CD4-positive, alpha-beta T cell (primary cell): ENCODE data around the gene TSR3. TPM values are rescaled to one million over a fixed set of nuclear protein-coding genes. Genes with fewer than 3 reads are reported as not detected.
A peak's percentile ranks its signal among the peaks of the same experiment; 100 is the strongest.

ENCODE experiments used
- ATAC-seq: fragments of 200-7000 bp; cut with Tn5 transposase; one replicate; pipeline ENCODE4 v1.10.0; 2022; ENCODE audit warnings: mild to moderate bottlenecking; ENCODE audit not compliant: poor library complexity
- CTCF ChIA-PET: fragments of 350-600 bp; sonication (Branson Sonifier 250); formaldehyde crosslinking; loops from one replicate; lab custom pipeline; 2021; ENCODE audit warnings: antibody characterized with exemption, inconsistent platforms; lab: Charles Lee
- POLR2A ChIA-PET: fragments of 350-600 bp; sonication (Branson Sonifier 250); formaldehyde crosslinking; loops from one replicate; lab custom pipeline; 2021; ENCODE audit warnings: antibody characterized with exemption, inconsistent platforms; lab: Charles Lee
- DNase-seq, 14 experiments: peaks; one replicate each; pipeline ENCODE4 v3.0.0-alpha.2; 2013 to 2020; ENCODE audit warnings: mixed read lengths in 2 of 14
- H3K27ac ChIP-seq, 2 donors: one replicate each; pipeline versions ENCODE4 v1.5.1 to v1.7.0; 2013; ENCODE audit warnings: low read length in 2 of 2, low read depth in 1 of 2, mild to moderate bottlenecking in 1 of 2
- H3K27me3 ChIP-seq, 2 experiments: 1 replicate in 1 of 2; 2 replicates in 1 of 2; pipeline versions ENCODE4 v1.6.1 to v1.7.0; 2013; ENCODE audit warnings: low read length in 2 of 2, control low read depth in 1 of 2, mild to moderate bottlenecking in 1 of 2, moderate library complexity in 1 of 2; ENCODE audit not compliant: insufficient read depth in 2 of 2, control insufficient read depth in 1 of 2
- H3K36me3 ChIP-seq: one replicate; pipeline ENCODE4 v1.6.1; 2013; ENCODE audit warnings: low read length, control low read depth; ENCODE audit not compliant: insufficient read depth
- H3K4me1 ChIP-seq: one replicate; pipeline ENCODE4 v1.6.1; 2013; ENCODE audit warnings: low read length, control low read depth; ENCODE audit not compliant: insufficient read depth
- H3K4me3 ChIP-seq: one replicate; pipeline ENCODE4 v1.5.1; 2013; ENCODE audit warnings: mild to moderate bottlenecking, low read length, moderate library complexity
- H3K9me3 ChIP-seq, 2 experiments: 1 replicate in 1 of 2; 2 replicates in 1 of 2; pipeline versions ENCODE4 v1.6.1 to v1.7.0; 2013; ENCODE audit warnings: low read length in 2 of 2, mild to moderate bottlenecking in 2 of 2, control low read depth in 1 of 2, moderate library complexity in 1 of 2; ENCODE audit not compliant: control insufficient read depth in 1 of 2, insufficient read depth in 1 of 2
- H3K27ac Mint-ChIP-seq: one replicate; pipeline ENCODE4 v1.8.0; 2020; ENCODE audit warnings: mixed read lengths
- H3K27me3 Mint-ChIP-seq: one replicate; pipeline ENCODE4 v1.8.0; 2021; ENCODE audit warnings: mixed read lengths
- H3K36me3 Mint-ChIP-seq: one replicate; pipeline ENCODE4 v1.8.0; 2021; ENCODE audit warnings: low read depth, mixed read lengths
- H3K4me1 Mint-ChIP-seq: one replicate; pipeline ENCODE4 v1.8.0; 2021; ENCODE audit warnings: low read depth, mixed read lengths
- H3K4me3 Mint-ChIP-seq: one replicate; pipeline ENCODE4 v1.8.0; 2020; ENCODE audit warnings: mild to moderate bottlenecking, mixed read lengths
- H3K9me3 Mint-ChIP-seq: one replicate; pipeline ENCODE4 v1.8.0; 2020; ENCODE audit warnings: mixed read lengths
- intact Hi-C, 2 experiments: fragments of 100-400 bp; cut with DNase I in 1 of 2; cut with micrococcal nuclease in 1 of 2; formaldehyde crosslinking; loops; one replicate each; pipeline versions ENCODE4 v1.15.1 to v1.9.0; 2023 to 2025; cut with DNase I, micrococcal nuclease
- total RNA-seq, 174 experiments: library from RNA in 2 of 174; stranded (reverse) in 2 of 174; gene quantifications; one replicate each; pipeline ENCODE4 v1.2.3 and lab custom pipeline; 2021 to 2026
- TF ChIP-seq, protein P1 (sequence below): fragments of 200-600 bp; IDR thresholded peaks from one replicate; pipeline ENCODE4 v1.8.0; 2022; ENCODE audit warnings: antibody characterized with exemption, mild to moderate bottlenecking

The TSR3 gene
- total RNA-seq, 2 experiments from 2014 or later: 19.9 to 21.4 TPM

DNA sequence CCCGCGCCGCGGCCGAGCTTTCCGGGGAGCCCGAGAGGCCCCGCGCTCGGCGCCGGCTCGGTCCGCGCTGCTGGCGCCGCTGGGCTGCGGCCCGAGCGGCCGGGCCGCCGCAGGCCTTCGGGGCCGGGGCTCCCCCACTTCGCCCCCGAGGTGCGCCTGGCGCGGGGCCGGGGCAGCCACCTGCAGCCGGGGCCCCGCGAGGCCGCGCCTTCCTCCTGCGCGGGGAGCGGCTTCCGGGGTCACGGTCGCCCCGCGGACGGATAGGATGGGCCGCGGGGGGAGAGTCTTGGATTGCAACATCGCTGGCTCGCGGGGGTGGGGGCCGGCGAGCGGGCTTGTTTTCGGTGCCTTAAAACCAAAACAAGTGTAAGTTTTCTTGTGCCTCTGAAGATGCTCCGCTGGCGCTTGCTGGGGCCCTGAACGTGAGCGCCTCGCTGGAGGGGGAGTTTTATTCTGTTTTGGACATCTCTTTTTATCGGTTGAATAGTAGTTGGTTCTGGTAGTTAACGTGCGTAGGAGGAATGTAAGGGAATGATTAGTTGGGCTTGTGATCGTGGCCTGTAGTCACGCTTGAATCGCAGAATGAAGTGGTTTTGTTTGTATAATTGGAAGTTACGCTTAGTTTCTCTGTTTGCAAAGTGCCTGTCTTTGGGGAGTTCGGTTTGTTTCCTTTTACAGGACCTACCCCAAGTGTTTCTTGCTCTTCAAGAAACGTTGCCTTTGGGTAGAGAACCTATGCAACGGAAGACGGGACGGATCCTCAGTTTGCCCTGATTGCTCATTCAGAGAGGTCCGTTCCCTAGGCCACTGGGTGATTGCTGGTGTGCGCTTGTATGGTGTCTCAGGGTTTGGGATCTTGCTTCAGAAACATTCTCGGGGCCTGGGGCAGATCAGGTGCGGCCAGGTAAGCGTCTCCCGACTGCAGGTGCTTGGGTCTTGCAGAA is 41.5 kb downstream of the TSR3 start:
- Mint-ChIP-seq H3K4me3 (peak overlapping the region; percentile 94), H3K4me1 (peaks cover 34% of the 10 kb centered on the region), H3K9me3 (no peaks in the 10 kb centered on the region), H3K36me3 (peaks cover 34% of the 10 kb centered on the region), H3K27ac (peak overlapping the region; percentile 90), H3K27me3 (no peaks in the 10 kb centered on the region)
- Histone ChIP-seq H3K4me1 (peaks cover 69% of the 10 kb centered on the region), H3K36me3 (peaks cover 29% of the 10 kb centered on the region), H3K9me3 (no peaks in the 10 kb centered on the region), H3K27me3 (no peaks in the 10 kb centered on the region), H3K27ac (peak overlapping the region; percentile 19 to 60), H3K4me3 (peak overlapping the region; percentile 89)
- CTCF ChIA-PET: no interaction called here
- peak in 12 of 14 experiments; percentile 37 to 81 (median 56) for DNase-seq
- peak; percentile 17 for ATAC-seq
- TF ChIP-seq, protein P1, sequence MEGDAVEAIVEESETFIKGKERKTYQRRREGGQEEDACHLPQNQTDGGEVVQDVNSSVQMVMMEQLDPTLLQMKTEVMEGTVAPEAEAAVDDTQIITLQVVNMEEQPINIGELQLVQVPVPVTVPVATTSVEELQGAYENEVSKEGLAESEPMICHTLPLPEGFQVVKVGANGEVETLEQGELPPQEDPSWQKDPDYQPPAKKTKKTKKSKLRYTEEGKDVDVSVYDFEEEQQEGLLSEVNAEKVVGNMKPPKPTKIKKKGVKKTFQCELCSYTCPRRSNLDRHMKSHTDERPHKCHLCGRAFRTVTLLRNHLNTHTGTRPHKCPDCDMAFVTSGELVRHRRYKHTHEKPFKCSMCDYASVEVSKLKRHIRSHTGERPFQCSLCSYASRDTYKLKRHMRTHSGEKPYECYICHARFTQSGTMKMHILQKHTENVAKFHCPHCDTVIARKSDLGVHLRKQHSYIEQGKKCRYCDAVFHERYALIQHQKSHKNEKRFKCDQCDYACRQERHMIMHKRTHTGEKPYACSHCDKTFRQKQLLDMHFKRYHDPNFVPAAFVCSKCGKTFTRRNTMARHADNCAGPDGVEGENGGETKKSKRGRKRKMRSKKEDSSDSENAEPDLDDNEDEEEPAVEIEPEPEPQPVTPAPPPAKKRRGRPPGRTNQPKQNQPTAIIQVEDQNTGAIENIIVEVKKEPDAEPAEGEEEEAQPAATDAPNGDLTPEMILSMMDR: no peak
- intact Hi-C loops: loop anchor here (2.0 to 10.0 kb wide), 9 partner anchors 33 to 721 kb away; partner anchors contain the start of genes CLCN7 (in 1 of the 2), CRAMP1 (in 1 of the 2), GNPTG (in 1 of the 2) and IFT140 (in 1 of the 2)
- POLR2A ChIA-PET: interaction anchor here (0.9 to 1.8 kb wide), 18 partner anchors 8 to 1602 kb away, joined by 3 to 24 read pairs (median 5); partner anchors contain the start of genes EME2, FAHD1, GNPTG and HAGH

DNA sequence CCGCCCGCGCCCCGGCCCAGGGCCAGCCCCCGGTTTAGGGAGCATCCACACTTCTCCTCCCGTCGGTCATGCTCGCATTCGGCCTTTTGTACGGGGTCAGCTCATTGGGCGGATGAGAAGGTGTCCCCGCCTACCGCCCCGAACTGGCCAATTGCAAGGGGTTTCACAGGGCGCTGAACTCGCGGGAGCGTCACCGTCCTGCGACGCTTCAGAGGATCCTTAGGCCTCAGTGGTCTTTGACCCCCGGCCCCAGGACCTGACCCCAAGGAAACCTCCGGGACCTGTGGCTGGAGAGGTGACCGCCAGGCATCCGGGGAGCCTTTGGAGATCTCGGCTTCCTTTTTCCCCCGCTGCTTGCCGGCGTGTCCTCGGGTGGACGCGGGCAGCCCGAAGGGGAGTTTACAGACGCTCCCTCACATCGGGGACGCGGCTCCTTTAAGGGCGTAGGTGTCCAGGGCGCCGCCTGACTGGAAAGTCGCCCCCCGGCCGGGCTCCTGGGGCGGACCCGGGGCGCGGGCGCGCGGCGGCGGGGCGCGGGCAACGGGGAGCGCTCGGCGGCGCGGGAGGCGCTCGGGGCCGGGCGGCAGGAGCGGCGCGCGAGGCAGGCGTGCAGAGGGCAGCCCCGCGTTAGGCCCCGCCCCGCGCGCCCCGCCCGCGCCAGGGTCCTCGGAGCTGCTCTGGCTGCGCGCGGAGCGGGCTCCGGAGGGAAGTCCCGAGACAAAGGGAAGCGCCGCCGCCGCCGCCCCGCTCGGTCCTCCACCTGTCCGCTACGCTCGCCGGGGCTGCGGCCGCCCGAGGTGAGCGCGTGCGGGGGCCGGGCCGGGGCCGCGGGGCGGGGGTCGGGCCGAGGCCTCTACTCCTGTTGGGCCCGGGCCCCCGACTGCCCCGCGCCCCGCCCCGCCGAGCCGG is 42.4 kb downstream of the TSR3 start, which contains the start of gene UBE2I:
Gene UBE2I (plus strand): TSS at position 660 of the 909 bp plus-strand sequence. CDS start 4,395 bp downstream, outside the sequence.
- POLR2A ChIA-PET: interaction anchor here (0.7 to 1.8 kb wide), 19 partner anchors 8 to 1603 kb away, joined by 3 to 24 read pairs (median 5); partner anchors contain the start of genes EME2, FAHD1, GNPTG and HAGH
- peak; percentile 94 to 100 (median 97) for DNase-seq
- H3K4me3 ChIP-seq: peak within 1 kb of the TSS; percentile 89
- Mint-ChIP-seq H3K4me1 (peaks cover 38% of the 10 kb centered on the region), H3K27ac (peak within 1 kb of the TSS; percentile 100), H3K4me3 (peak within 1 kb of the TSS; percentile 97), H3K9me3 (no peaks in the 10 kb centered on the region), H3K27me3 (no peaks in the 10 kb centered on the region), H3K36me3 (peaks cover 26% of the 10 kb centered on the region)
- peaks cover 19% of the 10 kb centered on the region for H3K36me3 ChIP-seq
- TF ChIP-seq, protein P1: no peak
- CTCF ChIA-PET: interaction anchor here (0.7 to 0.9 kb wide), 2 partner anchors 8 to 54 kb away, joined by 3 read pairs; no protein-coding TSS in a partner anchor
- intact Hi-C loops: loop anchor here in 1 of 2 experiments (2.0 to 10.0 kb wide), 9 partner anchors 34 to 720 kb away; partner anchors contain the start of genes CLCN7, CRAMP1, GNPTG and IFT140
- H3K9me3 ChIP-seq: no peaks in the 10 kb centered on the region
- H3K27me3 ChIP-seq: no peaks in the 10 kb centered on the region
- peaks cover 68% of the 10 kb centered on the region for H3K4me1 ChIP-seq
- ATAC-seq: peak; percentile 71
- peak within 1 kb of the TSS; percentile 96 to 99 for H3K27ac ChIP-seq
